ENCODE measurements around the gene COA7. TPM values are rescaled to one million over a fixed set of nuclear protein-coding genes. Genes with fewer than 3 reads are reported as not detected.

The COA7 gene
- total RNA-seq, 4 donors from 2014 or later, result 7.2 to 17.5 (median 8.9) TPM

DNA sequence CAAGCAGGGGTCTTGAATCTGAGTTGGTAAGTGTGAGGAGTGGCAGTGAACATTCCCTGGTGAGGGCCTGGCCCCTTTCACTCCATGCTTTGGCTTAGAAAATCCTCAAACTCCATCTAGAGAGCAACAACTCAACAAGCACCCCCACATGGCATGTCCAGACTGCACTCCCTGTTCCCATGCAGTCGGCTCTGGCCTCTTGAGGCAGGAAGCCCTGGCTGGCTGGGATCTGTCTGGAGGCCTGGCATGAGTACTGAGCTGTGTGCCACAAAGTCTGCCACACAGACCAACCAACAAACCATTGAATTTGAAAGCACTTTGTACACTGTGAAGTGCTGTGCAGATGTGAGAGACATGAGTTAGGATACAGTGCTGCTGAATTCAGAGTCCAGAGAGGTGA is 25.2 kb downstream of the COA7 start:
- no peak for DNase-seq (ENCODE audit: low spot score in 2 of 2)
- WGBS, 2 donors, result 9 to 35% methylated on average over 1 of the region's 1 CpG
- no peak overlapping the region for H3K4me3 ChIP-seq (ENCODE audit: low read depth, poor library complexity, severe bottlenecking)
- TF ChIP-seq CTCF (IDR thresholded peaks at IDR 0.05) (no peak), POLR2A (IDR thresholded peaks at IDR 0.05) (no peak)
- intact Hi-C loops (cut with DNase I; ENCODE audit: low total_unique reads), result no loop called here

DNA sequence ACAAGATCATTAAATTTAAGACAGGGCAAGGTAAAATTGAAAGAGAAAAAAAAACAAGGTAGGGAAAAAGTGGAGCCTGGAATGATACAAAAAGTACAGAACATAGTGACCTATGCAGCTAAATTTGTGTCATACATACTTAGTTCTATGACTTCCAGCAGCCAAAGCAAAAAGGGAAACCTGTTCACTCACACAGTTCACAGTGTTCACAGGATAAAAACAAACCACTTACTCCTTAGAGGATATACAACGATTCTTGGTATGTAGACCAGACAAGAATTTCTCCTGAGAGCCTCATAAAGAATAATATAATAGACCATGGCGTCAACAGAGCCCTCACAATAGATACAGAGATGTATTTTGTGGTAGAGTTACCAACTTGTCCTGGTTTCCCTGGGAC is 27.5 kb downstream of the COA7 start:
- 76 to 88% methylated on average over 2 of the region's 2 CpGs for WGBS, 2 donors
- intact Hi-C loops (cut with DNase I; ENCODE audit: low total_unique reads), result no loop called here
- no peak overlapping the region for H3K4me3 ChIP-seq (ENCODE audit: low read depth, poor library complexity, severe bottlenecking)
- no peak for TF ChIP-seq CTCF (IDR thresholded peaks at IDR 0.05)
- TF ChIP-seq POLR2A (IDR thresholded peaks at IDR 0.05), result no peak
- no peak for DNase-seq (ENCODE audit: low spot score in 2 of 2)

GRCh38 chr1:52669696-52670095 is 28.5 kb downstream of the COA7 start:
- intact Hi-C loops (cut with DNase I; ENCODE audit: low total_unique reads), result no loop called here
- TF ChIP-seq POLR2A (IDR thresholded peaks at IDR 0.05), result no peak
- no peak for TF ChIP-seq CTCF (IDR thresholded peaks at IDR 0.05)
- no peak overlapping the region for H3K4me3 ChIP-seq (ENCODE audit: low read depth, poor library complexity, severe bottlenecking)
- 97% methylated on average over 1 of the region's 1 CpG for WGBS, 2 donors
- no peak for DNase-seq (ENCODE audit: low spot score in 2 of 2)

- no peak overlapping the region for H3K4me3 ChIP-seq (ENCODE audit: low read depth, poor library complexity, severe bottlenecking)
- no peak for TF ChIP-seq CTCF (IDR thresholded peaks at IDR 0.05)
- TF ChIP-seq POLR2A (IDR thresholded peaks at IDR 0.05), result no peak
- peak in 1 of 2 donors; percentile 9 for DNase-seq (ENCODE audit: low spot score in 2 of 2)
- WGBS, 2 donors, result 71 to 87% methylated on average over 2 of the region's 2 CpGs
- intact Hi-C loops (cut with DNase I; ENCODE audit: low total_unique reads), result no loop called here
Measured at GRCh38 chr1:52668711-52669110, 29.4 kb downstream of the COA7 start.

GRCh38 chr1:52667984-52668383 is 30.2 kb downstream of the COA7 start:
- H3K4me3 ChIP-seq (ENCODE audit: low read depth, poor library complexity, severe bottlenecking), result no peak overlapping the region
- DNase-seq (ENCODE audit: low spot score in 2 of 2), result peak in 1 of 2 donors; percentile 9
- WGBS, 2 donors, result 80 to 82% methylated on average over 3 of the region's 3 CpGs
- intact Hi-C loops (cut with DNase I; ENCODE audit: low total_unique reads), result no loop called here
- TF ChIP-seq POLR2A (IDR thresholded peaks at IDR 0.05) (no peak), CTCF (IDR thresholded peaks at IDR 0.05) (no peak)

DNA sequence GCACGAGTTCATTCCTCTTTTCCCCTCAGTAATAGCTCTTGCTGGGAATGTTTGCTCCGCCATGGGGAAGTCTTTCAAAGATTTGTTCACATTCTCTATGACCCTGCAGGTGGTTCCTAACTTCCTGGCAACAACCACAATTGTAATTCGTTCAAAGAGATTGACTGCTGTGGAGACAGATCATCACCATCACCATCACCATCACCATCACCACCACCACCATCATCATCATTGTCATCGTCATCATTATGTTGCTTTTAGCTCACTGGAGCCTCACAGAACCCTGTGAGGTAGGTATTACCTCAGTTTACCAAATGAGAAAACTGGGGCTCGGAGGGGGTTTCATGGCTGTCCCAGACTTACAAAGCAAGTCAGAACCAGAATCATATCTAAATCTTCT is 30.9 kb downstream of the COA7 start:
- no peak overlapping the region for H3K4me3 ChIP-seq (ENCODE audit: low read depth, poor library complexity, severe bottlenecking)
- intact Hi-C loops (cut with DNase I; ENCODE audit: low total_unique reads), result no loop called here
- 87 to 92% methylated on average over 5 of the region's 5 CpGs for WGBS, 2 donors
- no peak for TF ChIP-seq POLR2A (IDR thresholded peaks at IDR 0.05)
- no peak for TF ChIP-seq CTCF (IDR thresholded peaks at IDR 0.05)
- DNase-seq (ENCODE audit: low spot score in 2 of 2), result peak in 1 of 2 donors; percentile 7
